NCI-H1092 treated with DMSO at 0.1 percent for 48 hours (cell line): Measurements from ENCODE around the gene GXYLT2.
"Not testable (repeated sequence)": the region's sequence is repeated elsewhere in the genome, so short reads cannot be mapped to it uniquely, and the experiment has no call there.

Experiments used
- DNase-seq: peaks from one replicate; lab custom pipeline; 2025; lab: John Stamatoyannopoulos, UW

Gene GXYLT2

DNA sequence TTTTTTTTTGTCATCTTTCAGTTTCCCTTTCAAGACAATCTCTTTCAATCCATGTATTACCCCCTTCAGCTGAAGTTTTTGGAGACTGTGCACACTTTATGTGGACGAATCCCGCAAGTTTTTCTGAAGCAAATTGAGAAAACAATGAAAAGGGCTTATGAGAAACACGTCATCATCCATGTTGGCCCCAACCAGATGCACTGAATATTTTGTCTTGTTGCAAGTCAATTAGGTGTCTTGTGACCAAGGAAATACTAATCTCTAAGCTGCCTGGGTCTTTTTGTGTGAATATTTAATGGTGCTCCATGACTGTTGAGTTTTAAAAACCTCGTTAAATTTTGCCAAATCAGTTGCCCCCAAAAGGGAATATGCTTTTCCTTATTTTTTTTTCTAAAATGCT is 87.1 kb downstream of the GXYLT2 start:
- no peak for DNase-seq

DNA sequence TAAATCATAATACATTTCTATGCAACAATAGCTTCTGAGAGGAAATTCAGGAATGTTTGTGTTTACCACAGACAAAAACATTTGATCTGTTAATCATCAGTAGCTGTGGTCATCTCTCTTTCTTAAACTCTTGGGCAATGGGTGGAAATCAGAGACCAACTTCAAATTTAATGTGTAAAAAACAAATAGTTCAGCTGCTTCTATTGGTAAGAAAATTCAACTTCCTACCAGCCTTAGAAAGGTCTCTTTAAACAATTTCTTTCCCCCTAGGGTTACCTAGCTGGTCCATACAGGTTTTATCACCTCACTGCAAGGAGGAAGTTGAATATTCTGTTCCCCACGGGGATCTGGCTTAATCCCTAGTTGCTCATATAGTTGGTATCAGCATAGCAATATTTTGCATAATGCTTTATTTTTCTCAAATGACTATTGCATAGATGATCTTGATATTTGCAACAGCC is 88.5 kb downstream of the GXYLT2 start:
- no peak for DNase-seq

GRCh38 chr3:72977060-72977808 is 89.4 kb downstream of the GXYLT2 start:
- DNase-seq, result no peak

DNA sequence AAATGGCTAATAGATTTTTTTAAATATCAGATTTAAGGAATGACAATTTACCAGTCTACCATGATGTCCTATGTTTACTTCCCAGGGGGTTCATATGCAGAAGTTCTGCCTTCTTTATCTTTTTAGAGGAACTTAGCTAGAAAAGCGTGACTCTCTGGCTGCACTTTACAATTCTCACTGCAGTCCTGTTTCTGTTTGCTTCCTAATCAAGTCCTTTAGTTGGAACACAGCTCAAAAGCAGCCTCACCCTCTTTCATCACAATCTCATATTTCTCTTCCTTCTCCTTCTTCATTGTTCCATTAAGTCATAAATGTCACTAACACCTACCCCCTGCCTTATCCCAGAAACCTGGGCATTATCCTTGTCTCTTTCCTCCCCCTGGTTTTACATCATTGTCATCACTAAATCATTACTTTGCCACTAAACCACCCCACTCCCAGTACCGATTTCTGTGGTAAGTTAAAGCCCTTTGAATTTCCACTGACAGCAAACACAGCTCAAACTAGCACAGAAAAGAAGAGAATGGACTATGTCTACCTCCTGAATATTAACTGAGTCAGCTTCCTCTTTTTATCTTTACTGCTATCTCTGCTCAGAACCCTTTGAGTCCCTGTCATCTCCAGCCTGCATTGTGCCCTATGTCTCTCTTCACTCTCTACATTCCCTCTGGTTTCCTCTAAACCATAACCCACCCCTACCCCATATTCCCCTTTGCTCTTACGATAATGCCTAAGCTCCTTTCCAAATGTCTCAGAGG is 94.9 kb downstream of the GXYLT2 start:
- DNase-seq, result no peak

DNA sequence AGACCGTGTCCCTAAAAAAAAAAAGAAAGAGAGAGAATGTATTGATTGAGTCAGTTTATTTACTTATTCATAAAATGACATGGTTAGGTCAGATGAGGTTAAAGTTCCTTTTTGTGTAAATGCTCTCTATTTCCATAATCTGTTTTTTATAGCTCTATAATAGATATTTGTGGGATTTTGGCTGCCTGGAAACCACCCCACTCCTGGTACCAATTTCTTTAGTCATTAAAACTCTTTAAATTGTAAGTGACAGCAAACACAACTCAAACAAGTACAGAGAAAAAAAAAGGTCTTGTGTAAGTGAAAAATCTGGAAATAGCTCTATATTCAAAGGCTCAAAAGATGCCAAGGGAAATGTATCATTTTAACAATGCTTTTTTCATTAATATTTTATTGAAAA is 97.7 kb downstream of the GXYLT2 start:
- DNase-seq, result no peak

DNA sequence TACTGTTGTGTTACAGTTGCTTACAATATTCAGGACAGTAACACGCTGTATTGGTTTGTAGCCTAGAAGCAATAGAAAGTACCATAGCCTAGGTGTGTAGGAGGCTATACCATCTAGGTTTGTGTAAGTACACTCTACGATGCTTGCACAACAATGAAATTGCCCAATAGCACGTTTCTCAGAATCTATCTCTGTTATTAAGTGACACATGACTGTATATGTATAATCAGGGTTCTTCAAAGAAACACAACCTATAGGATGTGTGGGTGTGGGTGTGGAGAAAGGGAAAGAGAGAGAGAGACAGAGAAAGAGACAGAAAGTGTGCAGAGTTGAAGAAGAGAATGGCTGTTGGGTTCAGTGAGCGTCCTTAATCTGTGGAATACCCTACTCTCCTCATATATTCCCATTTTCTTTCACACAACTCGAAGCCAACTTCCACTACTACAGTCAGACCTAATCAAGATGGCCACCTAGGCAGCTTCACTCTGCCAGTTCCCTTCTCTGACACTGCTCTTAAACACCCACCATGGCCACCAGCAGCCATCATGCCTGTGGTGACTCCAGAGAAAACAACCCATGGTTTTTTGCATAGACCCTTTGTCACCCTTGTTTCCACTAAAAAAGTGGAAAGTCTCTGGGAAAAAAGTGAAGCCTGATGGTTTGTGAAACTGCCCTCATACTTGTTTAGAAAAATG is 103.0 kb downstream of the GXYLT2 start:
- DNase-seq, result no peak

GRCh38 chr3:72991522-72991921 is 103.7 kb downstream of the GXYLT2 start:
- DNase-seq, result no peak

GRCh38 chr3:72993391-72993790 is 105.5 kb downstream of the GXYLT2 start:
- DNase-seq, result no peak

DNA sequence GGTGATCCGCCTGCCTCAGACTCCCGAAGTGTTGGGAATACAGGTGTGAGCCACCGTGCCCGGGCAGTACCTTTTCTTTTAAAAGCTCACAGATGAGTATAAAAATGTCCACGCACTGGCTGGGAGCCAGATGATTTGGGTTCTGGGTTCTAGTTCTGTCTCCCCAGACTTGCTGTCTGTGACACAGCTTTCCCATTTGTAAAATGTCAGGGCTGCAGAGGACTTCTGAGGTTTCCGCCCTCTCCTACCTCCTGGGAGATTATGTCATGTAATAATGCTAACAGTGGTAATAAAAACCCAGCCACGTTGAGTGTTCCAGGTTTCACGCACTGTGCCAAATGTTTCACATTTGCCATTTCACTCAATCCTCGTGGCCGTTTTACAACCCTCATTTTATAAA is 107.5 kb downstream of the GXYLT2 start:
- no peak for DNase-seq

GRCh38 chr3:72996121-72996472 is 108.3 kb downstream of the GXYLT2 start:
- no peak for DNase-seq

DNA sequence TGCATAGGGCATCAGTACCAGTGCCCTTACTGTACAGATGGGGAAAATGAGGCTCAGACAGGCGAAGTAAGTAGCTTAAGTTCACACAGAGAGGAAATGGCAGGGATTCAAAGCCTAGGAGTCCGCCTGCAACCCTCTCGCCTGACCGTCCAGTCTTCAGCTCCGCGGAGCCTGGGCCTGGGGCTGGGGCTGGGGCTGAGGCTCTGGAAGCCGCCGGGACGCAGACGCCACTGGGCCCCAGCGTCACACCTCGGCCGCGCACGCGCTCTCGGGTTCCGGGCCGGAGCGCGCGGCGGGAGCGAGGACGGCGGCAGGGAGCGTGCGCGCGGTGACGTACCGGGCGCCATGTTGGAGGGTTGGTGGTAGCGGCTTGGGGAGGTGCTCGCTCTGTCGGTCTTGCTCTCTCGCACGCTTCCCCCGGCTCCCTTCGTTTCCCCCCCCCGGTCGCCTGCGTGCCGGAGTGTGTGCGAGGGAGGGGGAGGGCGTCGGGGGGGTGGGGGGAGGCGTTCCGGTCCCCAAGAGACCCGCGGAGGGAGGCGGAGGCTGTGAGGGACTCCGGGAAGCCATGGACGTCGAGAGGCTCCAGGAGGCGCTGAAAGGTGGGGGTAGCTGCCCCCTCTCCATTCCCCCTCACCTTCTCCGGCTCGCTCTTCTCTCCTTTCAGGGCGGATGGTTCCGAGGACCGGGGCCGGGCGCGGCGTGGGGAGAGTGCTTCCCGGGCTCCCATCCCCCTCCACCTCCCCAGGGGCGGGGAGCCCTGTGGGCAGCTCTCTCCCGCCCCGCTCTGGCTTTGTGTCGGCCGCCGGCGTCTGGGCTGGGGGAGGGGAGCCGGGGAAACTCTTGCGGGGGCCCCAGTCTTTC is 108.9 kb downstream of the GXYLT2 start, which contains the start of gene PPP4R2:
Gene PPP4R2, plus strand, starts transcription at position 339 of the 861 bp plus-strand sequence. Its CDS starts 227 bp downstream, at position 566.
- DNase-seq, result peak; percentile 81

GRCh38 chr3:72997421-72997961 is 109.6 kb downstream of the GXYLT2 start:
- DNase-seq, result peak; percentile 13

GRCh38 chr3:72998466-72998865 is 110.6 kb downstream of the GXYLT2 start:
- no peak for DNase-seq

- no peak for DNase-seq
Observed at GRCh38 chr3:72999951-73000350, 112.1 kb downstream of the GXYLT2 start.

DNA sequence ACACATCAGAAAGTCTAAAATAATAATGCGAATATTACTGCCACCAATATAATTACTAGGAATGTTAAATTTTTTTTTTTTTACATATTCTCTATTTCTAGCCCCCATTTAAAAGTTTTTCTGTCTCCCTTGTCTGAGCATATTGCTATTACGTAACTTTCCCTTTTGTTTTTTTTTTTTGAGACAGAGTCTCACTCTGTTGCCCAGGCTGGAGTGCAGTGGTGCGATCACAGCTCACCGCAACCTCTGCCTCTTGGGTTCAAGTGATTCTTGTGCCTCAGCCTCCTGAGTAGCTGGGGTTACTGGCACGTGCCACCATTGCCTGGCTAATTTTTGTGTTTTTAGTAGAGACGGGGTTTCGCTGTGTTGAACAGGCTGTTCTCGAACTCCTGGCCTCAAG is 115.2 kb downstream of the GXYLT2 start:
- DNase-seq, result not testable (repeated sequence)

- no peak for DNase-seq
Observed at GRCh38 chr3:73004316-73004715, 116.5 kb downstream of the GXYLT2 start.

- no peak for DNase-seq
Observed at GRCh38 chr3:73007992-73008712, 120.3 kb downstream of the GXYLT2 start.

- no peak for DNase-seq
Observed at GRCh38 chr3:73009008-73009407, 121.2 kb downstream of the GXYLT2 start.

DNA sequence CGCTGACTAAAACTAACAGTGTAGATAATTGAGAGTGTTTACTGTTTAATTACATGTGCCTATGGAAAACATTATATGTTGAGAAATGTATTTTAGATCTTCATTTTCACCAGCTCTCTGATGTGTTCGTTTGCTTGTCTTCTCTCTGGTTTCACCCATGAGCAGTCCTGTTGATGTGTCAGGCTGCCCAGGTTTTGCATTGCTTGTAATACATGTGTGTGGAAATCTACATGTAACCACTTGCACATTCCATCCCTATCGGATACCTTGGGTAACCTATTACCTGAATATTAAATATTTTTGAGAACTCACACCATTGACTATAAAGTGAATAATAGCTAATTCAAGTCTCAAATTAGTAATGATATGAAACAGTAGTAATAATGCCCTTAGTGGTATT is 121.9 kb downstream of the GXYLT2 start:
- no peak for DNase-seq

- DNase-seq, result no peak
Observed at GRCh38 chr3:73010158-73010557, 122.3 kb downstream of the GXYLT2 start.

DNA sequence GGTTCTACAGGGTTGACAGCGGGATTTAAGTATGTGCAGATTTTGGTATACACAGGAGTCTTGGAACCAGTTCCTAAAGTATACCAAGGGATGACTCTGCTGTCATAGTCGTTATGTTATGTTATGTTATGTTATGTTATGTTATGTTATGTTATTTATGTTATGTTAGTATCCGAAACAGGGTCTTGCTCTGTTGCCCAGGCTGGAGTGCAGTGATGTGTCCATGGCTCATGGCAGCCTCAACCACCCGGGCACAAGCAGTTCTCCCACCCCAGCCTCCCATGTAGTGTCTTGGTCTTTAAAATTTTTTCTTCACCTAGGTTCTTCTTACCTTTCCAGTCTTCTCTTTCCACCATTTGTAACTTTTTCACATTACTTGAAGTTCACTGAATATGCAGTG is 130.5 kb downstream of the GXYLT2 start:
- DNase-seq, result no peak
